ENCODE data around the gene FNIP1. TPM values are rescaled to one million over a fixed set of nuclear protein-coding genes. Genes with fewer than 3 reads are reported as not detected.

FNIP1 gene
- polyA plus RNA-seq, 1 of the 3 experiments (the other 2 are of a cell fraction) = 2.4 TPM

DNA sequence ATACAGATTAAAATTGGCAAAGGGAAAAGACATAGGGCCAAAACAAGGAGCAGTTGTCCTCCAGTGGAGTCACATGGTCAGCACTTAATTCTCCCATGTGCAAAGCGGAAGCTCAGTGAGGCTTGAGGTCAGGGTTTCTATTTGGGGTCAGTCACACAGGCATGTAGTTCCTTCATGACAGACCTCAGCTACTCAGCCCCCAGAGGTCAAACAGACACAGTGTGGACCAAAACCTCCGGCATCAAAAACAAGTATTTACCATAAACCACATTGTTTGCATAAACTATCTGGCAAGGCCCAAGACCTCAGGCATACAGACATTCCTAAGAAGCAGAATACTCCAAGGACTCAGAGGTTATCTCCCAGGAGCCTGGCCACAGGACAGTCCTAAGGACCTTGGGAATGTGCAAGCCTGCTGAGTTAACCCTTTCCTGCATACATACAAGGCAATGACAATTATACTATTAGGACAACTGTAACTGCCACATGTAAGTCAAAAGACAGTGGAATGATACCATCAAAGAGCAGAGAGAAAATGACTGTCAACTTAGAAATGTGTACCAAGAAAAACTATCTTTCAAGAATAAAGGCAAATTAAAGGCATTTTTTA, 28.7 kb upstream of the FNIP1 start:
- CTCF ChIA-PET = interaction anchor here (1.1 kb wide), 1 partner anchor 182 kb away, joined by 3 read pairs; no protein-coding TSS in a partner anchor
- TF ChIP-seq NRF1 (IDR thresholded peaks at IDR 0.05; ENCODE audit: low read depth, low read length) (no peak), RXRA (IDR thresholded peaks at IDR 0.05; ENCODE audit: borderline replicate concordance, low read depth) (no peak), SIN3A (IDR thresholded peaks at IDR 0.05; ENCODE audit: borderline replicate concordance, low read depth, low read length) (no peak), EZH2phosphoT487 (IDR thresholded peaks at IDR 0.05; ENCODE audit: borderline replicate concordance, low read depth) (no peak), RAD21 (IDR thresholded peaks at IDR 0.05; ENCODE audit: low read length) (no peak), TCF12 (IDR thresholded peaks at IDR 0.05) (no peak), TAF1 (IDR thresholded peaks at IDR 0.05; ENCODE audit: borderline replicate concordance, low read depth, low read length) (no peak), RFX5 (IDR thresholded peaks at IDR 0.05; ENCODE audit: low read length) (no peak), CHD2 (IDR thresholded peaks at IDR 0.05; ENCODE audit: low read length, partially characterized antibody) (no peak), MEF2A (IDR thresholded peaks at IDR 0.05; ENCODE audit: borderline replicate concordance, low read depth) (no peak), POLR2AphosphoS5 (IDR thresholded peaks at IDR 0.05; ENCODE audit: low read depth, low read length) (no peak), GATA2 (CRISPR knock-in tag; IDR thresholded peaks at IDR 0.05) (no peak)
- TF ChIP-seq, protein P1, sequence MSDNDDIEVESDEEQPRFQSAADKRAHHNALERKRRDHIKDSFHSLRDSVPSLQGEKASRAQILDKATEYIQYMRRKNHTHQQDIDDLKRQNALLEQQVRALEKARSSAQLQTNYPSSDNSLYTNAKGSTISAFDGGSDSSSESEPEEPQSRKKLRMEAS (IDR thresholded peaks at IDR 0.05; ENCODE audit: low read depth) = no peak
- TF ChIP-seq, protein P2, sequence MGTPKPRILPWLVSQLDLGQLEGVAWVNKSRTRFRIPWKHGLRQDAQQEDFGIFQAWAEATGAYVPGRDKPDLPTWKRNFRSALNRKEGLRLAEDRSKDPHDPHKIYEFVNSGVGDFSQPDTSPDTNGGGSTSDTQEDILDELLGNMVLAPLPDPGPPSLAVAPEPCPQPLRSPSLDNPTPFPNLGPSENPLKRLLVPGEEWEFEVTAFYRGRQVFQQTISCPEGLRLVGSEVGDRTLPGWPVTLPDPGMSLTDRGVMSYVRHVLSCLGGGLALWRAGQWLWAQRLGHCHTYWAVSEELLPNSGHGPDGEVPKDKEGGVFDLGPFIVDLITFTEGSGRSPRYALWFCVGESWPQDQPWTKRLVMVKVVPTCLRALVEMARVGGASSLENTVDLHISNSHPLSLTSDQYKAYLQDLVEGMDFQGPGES (IDR thresholded peaks at IDR 0.05; ENCODE audit: low read depth, low read length) = no peak
- TF ChIP-seq, protein P3, sequence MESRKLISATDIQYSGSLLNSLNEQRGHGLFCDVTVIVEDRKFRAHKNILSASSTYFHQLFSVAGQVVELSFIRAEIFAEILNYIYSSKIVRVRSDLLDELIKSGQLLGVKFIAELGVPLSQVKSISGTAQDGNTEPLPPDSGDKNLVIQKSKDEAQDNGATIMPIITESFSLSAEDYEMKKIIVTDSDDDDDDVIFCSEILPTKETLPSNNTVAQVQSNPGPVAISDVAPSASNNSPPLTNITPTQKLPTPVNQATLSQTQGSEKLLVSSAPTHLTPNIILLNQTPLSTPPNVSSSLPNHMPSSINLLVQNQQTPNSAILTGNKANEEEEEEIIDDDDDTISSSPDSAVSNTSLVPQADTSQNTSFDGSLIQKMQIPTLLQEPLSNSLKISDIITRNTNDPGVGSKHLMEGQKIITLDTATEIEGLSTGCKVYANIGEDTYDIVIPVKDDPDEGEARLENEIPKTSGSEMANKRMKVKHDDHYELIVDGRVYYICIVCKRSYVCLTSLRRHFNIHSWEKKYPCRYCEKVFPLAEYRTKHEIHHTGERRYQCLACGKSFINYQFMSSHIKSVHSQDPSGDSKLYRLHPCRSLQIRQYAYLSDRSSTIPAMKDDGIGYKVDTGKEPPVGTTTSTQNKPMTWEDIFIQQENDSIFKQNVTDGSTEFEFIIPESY (IDR thresholded peaks at IDR 0.05; ENCODE audit: borderline replicate concordance, low read depth) = no peak
- TF ChIP-seq, protein P4, sequence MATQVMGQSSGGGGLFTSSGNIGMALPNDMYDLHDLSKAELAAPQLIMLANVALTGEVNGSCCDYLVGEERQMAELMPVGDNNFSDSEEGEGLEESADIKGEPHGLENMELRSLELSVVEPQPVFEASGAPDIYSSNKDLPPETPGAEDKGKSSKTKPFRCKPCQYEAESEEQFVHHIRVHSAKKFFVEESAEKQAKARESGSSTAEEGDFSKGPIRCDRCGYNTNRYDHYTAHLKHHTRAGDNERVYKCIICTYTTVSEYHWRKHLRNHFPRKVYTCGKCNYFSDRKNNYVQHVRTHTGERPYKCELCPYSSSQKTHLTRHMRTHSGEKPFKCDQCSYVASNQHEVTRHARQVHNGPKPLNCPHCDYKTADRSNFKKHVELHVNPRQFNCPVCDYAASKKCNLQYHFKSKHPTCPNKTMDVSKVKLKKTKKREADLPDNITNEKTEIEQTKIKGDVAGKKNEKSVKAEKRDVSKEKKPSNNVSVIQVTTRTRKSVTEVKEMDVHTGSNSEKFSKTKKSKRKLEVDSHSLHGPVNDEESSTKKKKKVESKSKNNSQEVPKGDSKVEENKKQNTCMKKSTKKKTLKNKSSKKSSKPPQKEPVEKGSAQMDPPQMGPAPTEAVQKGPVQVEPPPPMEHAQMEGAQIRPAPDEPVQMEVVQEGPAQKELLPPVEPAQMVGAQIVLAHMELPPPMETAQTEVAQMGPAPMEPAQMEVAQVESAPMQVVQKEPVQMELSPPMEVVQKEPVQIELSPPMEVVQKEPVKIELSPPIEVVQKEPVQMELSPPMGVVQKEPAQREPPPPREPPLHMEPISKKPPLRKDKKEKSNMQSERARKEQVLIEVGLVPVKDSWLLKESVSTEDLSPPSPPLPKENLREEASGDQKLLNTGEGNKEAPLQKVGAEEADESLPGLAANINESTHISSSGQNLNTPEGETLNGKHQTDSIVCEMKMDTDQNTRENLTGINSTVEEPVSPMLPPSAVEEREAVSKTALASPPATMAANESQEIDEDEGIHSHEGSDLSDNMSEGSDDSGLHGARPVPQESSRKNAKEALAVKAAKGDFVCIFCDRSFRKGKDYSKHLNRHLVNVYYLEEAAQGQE (IDR thresholded peaks at IDR 0.05; ENCODE audit: low read depth, low read length) = no peak
- TF ChIP-seq, protein P5, sequence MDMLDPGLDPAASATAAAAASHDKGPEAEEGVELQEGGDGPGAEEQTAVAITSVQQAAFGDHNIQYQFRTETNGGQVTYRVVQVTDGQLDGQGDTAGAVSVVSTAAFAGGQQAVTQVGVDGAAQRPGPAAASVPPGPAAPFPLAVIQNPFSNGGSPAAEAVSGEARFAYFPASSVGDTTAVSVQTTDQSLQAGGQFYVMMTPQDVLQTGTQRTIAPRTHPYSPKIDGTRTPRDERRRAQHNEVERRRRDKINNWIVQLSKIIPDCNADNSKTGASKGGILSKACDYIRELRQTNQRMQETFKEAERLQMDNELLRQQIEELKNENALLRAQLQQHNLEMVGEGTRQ (IDR thresholded peaks at IDR 0.05; ENCODE audit: borderline replicate concordance, low read depth, low read length) = no peak
- no peaks in the 10 kb centered on the region for H3K9me3 ChIP-seq

More for the DNA sequence above, 28.7 kb upstream of the FNIP1 start:
- Histone ChIP-seq H3F3A (replicated peaks; ENCODE audit: insufficient read depth) (no peaks in the 10 kb centered on the region), H3K4me1 (ENCODE audit: control insufficient read depth in 1 of 2, insufficient read depth in 2 of 2, low read depth in 1 of 2, low read length in 1 of 2) (no peaks in the 10 kb centered on the region), H3K9ac (no peak overlapping the region), H3K27ac (ENCODE audit: low read depth in 2 of 2, low read length in 1 of 2) (no peak overlapping the region), H2AFZ (ENCODE audit: low read depth) (no peak overlapping the region), H3K36me3 (replicated peaks in 1 of 2; ENCODE audit: control insufficient read depth in 1 of 2, insufficient read depth in 2 of 2, low read length in 1 of 2) (no peaks in the 10 kb centered on the region), H3K4me2 (no peak overlapping the region), H3K4me3 (ENCODE audit: low read depth in 2 of 2, low read length in 1 of 2) (no peak overlapping the region), H4K20me1 (ENCODE audit: insufficient read depth) (no peaks in the 10 kb centered on the region), H3K9me2 (no peaks in the 10 kb centered on the region), H3K27me3 (ENCODE audit: insufficient read depth) (no peaks in the 10 kb centered on the region), H3K79me2 (ENCODE audit: insufficient read depth) (no peaks in the 10 kb centered on the region)
- POLR2A ChIA-PET = no interaction called here
- 42% methylated on average over 2 of the region's 2 CpGs for WGBS (ENCODE audit: low lambda C conversion rate)
- no peak for DNase-seq
